Mesothelial cell of epicardium (in vitro differentiated cells): ENCODE data around the gene DERA. TPM values are rescaled to one million over a fixed set of nuclear protein-coding genes. Genes with fewer than 3 reads are reported as not detected.

Experiments used
- DNase-seq, 2 experiments: peaks; one replicate each; pipeline ENCODE4 v3.0.0; 2021; ENCODE audit warnings: low spot score in 2 of 2; ENCODE audit not compliant: unreplicated experiment in 2 of 2
- H3K27ac Mint-ChIP-seq: 2 replicates; pipeline ENCODE4 v1.8.0; 2021; ENCODE audit warnings: mixed read lengths
- H3K27me3 Mint-ChIP-seq: 2 replicates; pipeline ENCODE4 v1.8.0; 2021; ENCODE audit warnings: low read depth, mixed read lengths
- H3K36me3 Mint-ChIP-seq: 2 replicates; pipeline ENCODE4 v1.8.0; 2021; ENCODE audit warnings: mixed read lengths
- H3K4me1 Mint-ChIP-seq: 2 replicates; pipeline ENCODE4 v1.8.0; 2021; ENCODE audit warnings: mixed read lengths
- H3K4me3 Mint-ChIP-seq: 2 replicates; pipeline ENCODE4 v1.8.0; 2021; ENCODE audit warnings: mild to moderate bottlenecking, moderate library complexity, mixed read lengths
- H3K9me3 Mint-ChIP-seq: 2 replicates; pipeline ENCODE4 v1.8.0; 2021; ENCODE audit warnings: mixed read lengths
- total RNA-seq: library from RNA; stranded (reverse); gene quantifications from 3 replicates; pipeline ENCODE4 v1.2.1, GENCODE V29; 2021
- TF ChIP-seq, protein P1 (sequence below): fragments of 200-600 bp; sonication (generic); IDR thresholded peaks from one replicate; pipeline ENCODE4 v1.5.0; 2021; ENCODE audit warnings: antibody characterized with exemption; ENCODE audit not compliant: unreplicated experiment

DERA gene
- total RNA-seq, 1 donor from 2014 or later, result 18.4 TPM

DNA sequence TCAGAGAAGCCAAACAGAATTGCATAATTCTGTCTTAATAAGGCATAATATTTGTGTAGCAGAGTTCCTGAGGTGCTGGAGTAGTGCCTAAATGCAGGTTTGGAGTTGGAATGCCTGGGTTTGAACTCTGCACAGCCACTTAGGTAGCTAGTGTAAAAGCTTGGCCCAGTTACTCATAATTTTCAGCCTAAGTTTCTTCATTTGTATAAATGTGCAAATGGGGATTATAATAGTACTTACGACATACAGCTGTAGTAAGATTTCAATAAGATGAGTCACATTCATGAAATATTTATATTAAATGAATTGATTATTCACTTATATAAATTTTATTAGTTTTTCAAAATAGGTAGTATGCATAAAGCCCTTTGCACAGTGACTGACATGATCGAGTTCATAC lies 175.8 kb downstream of the DERA start:
- Mint-ChIP-seq H3K4me3 (no peak overlapping the region), H3K9me3 (peaks cover 10% of the 10 kb centered on the region), H3K4me1 (no peaks in the 10 kb centered on the region), H3K27ac (no peak overlapping the region), H3K36me3 (no peaks in the 10 kb centered on the region), H3K27me3 (no peaks in the 10 kb centered on the region)
- TF ChIP-seq, protein P1, sequence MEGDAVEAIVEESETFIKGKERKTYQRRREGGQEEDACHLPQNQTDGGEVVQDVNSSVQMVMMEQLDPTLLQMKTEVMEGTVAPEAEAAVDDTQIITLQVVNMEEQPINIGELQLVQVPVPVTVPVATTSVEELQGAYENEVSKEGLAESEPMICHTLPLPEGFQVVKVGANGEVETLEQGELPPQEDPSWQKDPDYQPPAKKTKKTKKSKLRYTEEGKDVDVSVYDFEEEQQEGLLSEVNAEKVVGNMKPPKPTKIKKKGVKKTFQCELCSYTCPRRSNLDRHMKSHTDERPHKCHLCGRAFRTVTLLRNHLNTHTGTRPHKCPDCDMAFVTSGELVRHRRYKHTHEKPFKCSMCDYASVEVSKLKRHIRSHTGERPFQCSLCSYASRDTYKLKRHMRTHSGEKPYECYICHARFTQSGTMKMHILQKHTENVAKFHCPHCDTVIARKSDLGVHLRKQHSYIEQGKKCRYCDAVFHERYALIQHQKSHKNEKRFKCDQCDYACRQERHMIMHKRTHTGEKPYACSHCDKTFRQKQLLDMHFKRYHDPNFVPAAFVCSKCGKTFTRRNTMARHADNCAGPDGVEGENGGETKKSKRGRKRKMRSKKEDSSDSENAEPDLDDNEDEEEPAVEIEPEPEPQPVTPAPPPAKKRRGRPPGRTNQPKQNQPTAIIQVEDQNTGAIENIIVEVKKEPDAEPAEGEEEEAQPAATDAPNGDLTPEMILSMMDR, result no peak
- no peak for DNase-seq

Other genes starting within 250 kb of the DERA start
- 19.1 to 24.8 TPM (median 21.5 TPM) in 3 replicates for gene EPS8, start 121.9 kb upstream of the DERA start, total RNA-seq
- 108 to 110 TPM (median 109 TPM) in 3 replicates for gene STRAP, start 28.9 kb upstream of the DERA start, total RNA-seq